ENCODE results near the gene RALBP1. TPM values are rescaled to one million over a fixed set of nuclear protein-coding genes. Genes with fewer than 3 reads are reported as not detected.

The RALBP1 gene
- total and polyA plus RNA-seq, 9 of the 15 experiments (the other 6 are each of a cell fraction or from before 2014, with no cell fraction given), result 10.9 to 70.0 (median 61.3) TPM

Small RNA genes within 50 kb of the gene (small RNA-seq; reads per million reads assigned to genes)
- gene RNU2-27P, result not detected

Other genes with a start within 250 kb of the RALBP1 start
- 17.9 and 22.5 TPM in 2 replicates for gene TWSG1, start 140.7 kb upstream of the RALBP1 start, total RNA-seq (2014; rRNA removed)
- 30.5 and 33.3 TPM in 2 replicates for gene TWSG1, start 140.7 kb upstream of the RALBP1 start, total RNA-seq (2014; rRNA removed; fragmentation: Illumina TruSeq; extraction: Trizol)
- gene TWSG1, start 140.7 kb upstream of the RALBP1 start, total RNA-seq (2015; rRNA removed; fragmentation: Illumina TruSeq; extraction: Trizol), result 27.0 and 31.4 TPM in 2 replicates
- 26.2 and 29.1 TPM in 2 replicates for gene TWSG1, start 140.7 kb upstream of the RALBP1 start, total RNA-seq (2021)
- 37.2 and 43.3 TPM in 2 replicates for gene TWSG1, start 140.7 kb upstream of the RALBP1 start, polyA plus RNA-seq (2011; rRNA removed)
- gene TWSG1, start 140.7 kb upstream of the RALBP1 start, polyA plus RNA-seq (2014; fragmentation: Illumina TruSeq; extraction: Trizol), result 21.3 and 25.1 TPM in 2 replicates
- 10 to 100 TPM; 10.4 to 11.3 TPM for gene TWSG1, start 140.7 kb upstream of the RALBP1 start, polyA plus RNA-seq (2014; fragmentation: Nextera tagmentation; extraction: Ambion mirVana)
- 16.6 TPM in 2 replicates for gene TWSG1, start 140.7 kb upstream of the RALBP1 start, polyA plus RNA-seq (2014; rRNA removed)
- 95.7 and 100 TPM in 2 replicates for gene PPP4R1, start 139.0 kb downstream of the RALBP1 start, total RNA-seq (2014; rRNA removed)
- gene PPP4R1, start 139.0 kb downstream of the RALBP1 start, total RNA-seq (2014; rRNA removed; fragmentation: Illumina TruSeq; extraction: Trizol), result 77.5 and 91.2 TPM in 2 replicates
- 86.4 and 92.5 TPM in 2 replicates for gene PPP4R1, start 139.0 kb downstream of the RALBP1 start, total RNA-seq (2015; rRNA removed; fragmentation: Illumina TruSeq; extraction: Trizol)
- gene PPP4R1, start 139.0 kb downstream of the RALBP1 start, total RNA-seq (2021), result 83.2 and 95.5 TPM in 2 replicates
- 131 and 136 TPM in 2 replicates for gene PPP4R1, start 139.0 kb downstream of the RALBP1 start, polyA plus RNA-seq (2011; rRNA removed)
- 55.4 and 84.5 TPM in 2 replicates for gene PPP4R1, start 139.0 kb downstream of the RALBP1 start, polyA plus RNA-seq (2014; fragmentation: Illumina TruSeq; extraction: Trizol)
- gene PPP4R1, start 139.0 kb downstream of the RALBP1 start, polyA plus RNA-seq (2014; fragmentation: Nextera tagmentation; extraction: Ambion mirVana), result 10 to 100 TPM; 23.5 to 35.1 TPM
- 56.0 and 57.5 TPM in 2 replicates for gene PPP4R1, start 139.0 kb downstream of the RALBP1 start, polyA plus RNA-seq (2014; rRNA removed)
- 34.9 and 43.1 TPM in 2 replicates for gene RAB31, start 232.8 kb downstream of the RALBP1 start, total RNA-seq (2014; rRNA removed)
- gene RAB31, start 232.8 kb downstream of the RALBP1 start, total RNA-seq (2014; rRNA removed; fragmentation: Illumina TruSeq; extraction: Trizol), result 44.1 and 51.7 TPM in 2 replicates
- gene RAB31, start 232.8 kb downstream of the RALBP1 start, total RNA-seq (2015; rRNA removed; fragmentation: Illumina TruSeq; extraction: Trizol), result 36.8 and 41.3 TPM in 2 replicates
- gene RAB31, start 232.8 kb downstream of the RALBP1 start, total RNA-seq (2021), result 57.7 and 66.1 TPM in 2 replicates
- gene RAB31, start 232.8 kb downstream of the RALBP1 start, polyA plus RNA-seq (2011; rRNA removed), result 32.8 and 70.4 TPM in 2 replicates
- 47.9 and 50.9 TPM in 2 replicates for gene RAB31, start 232.8 kb downstream of the RALBP1 start, polyA plus RNA-seq (2014; fragmentation: Illumina TruSeq; extraction: Trizol)
- 10 to 100 TPM; 20.7 to 25.6 TPM for gene RAB31, start 232.8 kb downstream of the RALBP1 start, polyA plus RNA-seq (2014; fragmentation: Nextera tagmentation; extraction: Ambion mirVana)
- 25.6 and 29.0 TPM in 2 replicates for gene RAB31, start 232.8 kb downstream of the RALBP1 start, polyA plus RNA-seq (2014; rRNA removed)

Data from K562 (cell line).